Measurements from ENCODE around the gene TBX1. TPM values are rescaled to one million over a fixed set of nuclear protein-coding genes. Genes with fewer than 3 reads are reported as not detected.

Gene TBX1
- total and polyA plus RNA-seq, 10 of the 15 experiments (the other 5 are each of a cell fraction or from before 2014, with no cell fraction given): not detected

GRCh38 chr22:19761725-19762567 is 1.4 kb downstream of the TBX1 start:
- no peak overlapping the region for H3K27ac ChIP-seq (ENCODE audit: control insufficient read depth, insufficient read depth)
- in situ Hi-C loops (cut with MboI): no loop called here
- H3K4me3 ChIP-seq: no peak overlapping the region
- BruUV-seq (replicated peaks): no TSS peak
- ChIA-PET POLR2A (no interaction called here), RAD21 (ENCODE audit: unreplicated experiment) (no interaction called here), CTCF (no interaction called here), SMC1A (ENCODE audit: uncharacterized antibody, unreplicated experiment) (no interaction called here)
- DNase-seq (ENCODE audit: low read depth, low spot score): no peak
- ATAC-seq: no peak
- H3K4me1 ChIP-seq (ENCODE audit: control insufficient read depth, insufficient read depth, low read length): peaks cover 3% of the 10 kb centered on the region
- H4K20me1 ChIP-seq (ENCODE audit: control insufficient read depth, insufficient read depth): no peaks in the 10 kb centered on the region
- no peak for TF ChIP-seq SUZ12 (IDR thresholded peaks at IDR 0.05; ENCODE audit: unreplicated experiment)
- TF ChIP-seq EZH2 (IDR thresholded peaks at IDR 0.05; ENCODE audit: borderline replicate concordance, control insufficient read depth, low read depth, low read length): 0 out of 2 replicates have a peak, but pooled peaks have one; percentile 47
- no peak for TF ChIP-seq HDAC6 (IDR thresholded peaks at IDR 0.05; ENCODE audit: unreplicated experiment)
- no peak for TF ChIP-seq CBX5 (IDR thresholded peaks at IDR 0.05; ENCODE audit: low read depth)
- TF ChIP-seq ATF2 (IDR thresholded peaks at IDR 0.05; ENCODE audit: low read length): no peak
- TF ChIP-seq MYC (IDR thresholded peaks at IDR 0.05; ENCODE audit: insufficient read depth, insufficient read length, insufficient replicate concordance, low read length, severe bottlenecking): no peak
- TF ChIP-seq ZNF274 (IDR thresholded peaks at IDR 0.05; ENCODE audit: insufficient read depth, insufficient read length): no peak
- no peak overlapping the region for H3K9ac ChIP-seq (ENCODE audit: control insufficient read depth, insufficient read depth, low read length)
- no peak overlapping the region for H2AFZ ChIP-seq (ENCODE audit: control insufficient read depth, low read depth, low read length)
- no peaks in the 10 kb centered on the region for H3K79me2 ChIP-seq (ENCODE audit: control insufficient read depth, insufficient read depth, low read length)
- no peaks in the 10 kb centered on the region for H3K9me3 ChIP-seq (replicated peaks; ENCODE audit: control insufficient read depth, insufficient read depth, low read length)
- no peak overlapping the region for H3K4me2 ChIP-seq (ENCODE audit: control insufficient read depth, insufficient read depth)
- intact Hi-C loops (cut with micrococcal nuclease; ENCODE audit: unreplicated experiment): no loop called here
- FAIRE-seq: no peak
- H3K27me3 ChIP-seq (replicated peaks in 1 of 2; ENCODE audit: control insufficient read depth in 2 of 2, insufficient read depth in 2 of 2, low read length in 1 of 2): peaks cover 12 to 13% of the 10 kb centered on the region in 2 experiments
- WGBS (ENCODE audit: insufficient coverage, insufficient replicate concordance, low lambda C conversion rate, missing lambda C conversion rate): 68% methylated on average over 33 of the region's 33 CpGs
- no peaks in the 10 kb centered on the region for H3K36me3 ChIP-seq (ENCODE audit: control insufficient read depth in 2 of 2, insufficient read depth in 2 of 2, low read length in 1 of 2)
